Stimulated activated CD8-positive, alpha-beta memory T cell treated with anti-CD3 and anti-CD28 coated beads, Interleukin-7, amount 100 ng/mL, for 4 hours (primary cell): ENCODE results near the gene JMJD1C.
"Not testable (repeated sequence)": the region's sequence is repeated elsewhere in the genome, so short reads cannot be mapped to it uniquely, and the experiment has no call there.

Experiments used
- DNase-seq, 2 donors: peaks; one replicate each; pipeline ENCODE4 v3.0.0-alpha.2; 2020; ENCODE audit warnings: low read depth in 2 of 2

JMJD1C gene

DNA sequence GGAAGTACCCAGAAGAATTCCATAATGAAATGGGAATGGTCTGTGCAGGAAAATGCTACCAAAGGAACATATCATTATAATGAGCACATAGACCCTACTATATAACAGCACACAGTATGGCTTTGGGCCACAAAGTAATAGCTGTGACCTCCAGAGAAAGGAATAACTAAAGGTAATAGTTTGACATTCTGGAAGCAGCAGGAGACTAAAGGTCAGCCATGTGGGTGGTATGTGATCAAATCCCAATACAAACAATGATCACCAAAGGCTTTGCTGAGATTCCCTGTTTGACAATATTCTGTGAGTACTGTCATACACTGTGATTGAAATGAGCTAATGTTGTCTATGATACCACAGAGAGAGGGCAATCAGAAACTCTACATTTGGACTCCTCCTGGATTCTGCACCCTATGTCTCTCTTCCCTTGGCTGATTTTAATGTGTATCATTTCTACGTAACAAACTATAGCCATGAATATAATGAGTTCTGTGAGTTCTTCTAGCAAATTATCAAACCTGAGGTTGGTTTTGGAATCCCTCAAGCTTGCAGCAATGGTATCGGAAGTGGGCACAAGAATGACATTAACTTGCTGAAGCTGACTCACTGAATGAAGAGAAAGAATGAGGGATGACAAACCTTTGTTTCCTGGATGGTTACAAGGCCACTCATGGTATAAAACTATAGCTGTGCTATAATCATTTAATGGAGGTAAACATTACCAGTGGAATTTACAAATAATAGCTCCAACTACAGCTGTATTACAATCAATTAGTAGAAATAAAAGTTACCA is 99.6 kb downstream of the JMJD1C start:
- DNase-seq = no peak

DNA sequence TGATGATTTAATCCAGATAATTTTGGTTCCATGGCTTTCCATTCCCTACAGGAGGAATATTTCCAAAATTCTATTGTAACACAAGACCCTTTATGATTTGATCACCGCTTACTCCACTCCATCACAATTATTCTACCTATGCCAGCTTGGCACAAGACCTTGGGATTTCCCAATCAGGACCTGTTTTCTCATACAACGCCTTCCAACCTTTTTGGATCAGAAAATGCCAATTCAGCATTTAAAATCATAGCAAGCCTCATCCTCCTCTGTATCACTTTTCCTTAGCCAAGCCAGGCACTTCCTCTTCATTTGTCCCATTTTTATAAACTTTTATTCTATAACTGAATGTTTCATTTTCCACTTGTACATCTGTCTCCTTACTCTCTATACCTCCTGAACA is 100.9 kb downstream of the JMJD1C start:
- DNase-seq = no peak

DNA sequence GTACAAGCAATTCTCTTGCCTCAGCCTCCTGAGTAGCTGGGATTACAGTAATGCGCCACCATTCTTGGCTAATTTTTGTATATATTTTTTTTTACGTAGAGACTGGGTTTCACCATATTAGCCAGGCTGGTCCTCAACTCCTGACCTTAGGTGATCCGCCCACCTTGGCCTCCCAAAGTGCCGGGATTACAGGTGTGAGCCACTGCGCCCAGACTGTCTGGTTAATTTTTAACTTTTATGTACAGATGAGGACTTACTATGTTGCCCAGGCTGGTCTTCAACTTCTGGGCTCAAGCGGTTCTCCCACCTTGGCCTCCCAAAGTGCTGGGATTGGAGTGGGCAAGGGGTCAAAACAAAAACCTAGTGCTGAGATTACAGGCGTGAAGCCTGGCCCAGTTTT is 101.8 kb downstream of the JMJD1C start:
- DNase-seq = no peak

DNA sequence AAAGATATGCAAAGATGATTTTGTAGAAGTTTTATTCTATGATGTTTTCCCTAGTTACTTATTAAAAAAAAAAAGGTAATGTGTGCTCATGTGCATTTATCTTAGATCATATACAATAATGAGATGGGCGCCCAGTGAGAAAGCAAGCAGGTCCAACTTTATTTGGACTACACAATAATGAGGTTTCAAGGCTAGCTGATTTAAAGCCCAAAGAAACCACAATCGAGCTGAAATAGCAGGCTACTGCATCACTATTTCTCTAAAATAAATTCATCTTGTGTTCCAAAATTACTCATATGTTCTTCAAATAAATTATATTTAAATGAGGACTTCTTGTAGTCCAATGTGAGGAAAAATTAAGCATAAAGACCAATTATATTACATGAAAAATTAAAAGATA is 110.1 kb downstream of the JMJD1C start:
- no peak for DNase-seq

DNA sequence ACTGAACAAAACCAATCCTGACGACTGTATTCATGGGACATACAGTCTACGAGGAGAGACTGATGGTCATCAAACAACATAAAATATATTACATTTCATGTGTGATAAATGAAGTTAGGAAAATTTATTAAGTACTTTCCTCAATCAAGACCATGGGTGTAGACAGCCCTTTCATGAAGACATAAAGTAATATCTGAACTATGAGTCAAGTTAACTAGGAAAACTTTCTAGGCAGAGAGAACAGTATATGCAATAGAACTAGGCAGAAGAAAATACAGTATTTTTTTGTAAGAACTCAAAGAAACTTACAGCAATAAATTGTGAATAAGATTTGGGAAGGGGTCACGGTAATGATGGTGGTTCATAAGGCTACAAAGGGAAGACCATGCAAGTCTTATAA is 112.8 kb downstream of the JMJD1C start:
- no peak for DNase-seq

DNA sequence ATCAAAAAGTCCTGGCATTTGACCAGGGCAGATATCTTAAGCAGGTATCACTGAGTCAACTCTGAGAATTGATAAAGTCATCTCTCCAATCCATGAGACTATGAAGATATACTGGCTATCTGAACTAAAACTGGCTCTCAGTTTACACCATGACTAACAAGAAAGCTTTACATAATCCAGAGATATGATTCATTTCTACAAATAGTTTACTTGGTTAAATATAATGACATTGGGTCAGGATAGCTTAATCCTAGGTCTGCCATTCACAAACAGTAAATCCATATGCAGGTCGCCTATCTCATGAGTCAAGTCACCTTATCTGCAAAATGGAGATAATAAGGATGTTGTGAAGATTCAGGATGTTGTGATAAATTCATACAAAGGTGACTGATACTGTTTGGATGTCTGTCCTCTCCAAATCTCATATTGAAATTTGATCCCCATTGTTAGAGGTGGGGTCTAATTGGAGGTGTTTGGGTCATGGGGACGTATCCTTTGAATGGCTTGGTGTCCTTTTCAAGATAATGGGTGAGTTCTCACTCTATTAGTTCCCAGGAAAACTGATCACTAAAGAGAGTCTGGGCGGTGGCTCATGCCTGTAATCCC is 117.4 kb downstream of the JMJD1C start:
- DNase-seq = no peak

DNA sequence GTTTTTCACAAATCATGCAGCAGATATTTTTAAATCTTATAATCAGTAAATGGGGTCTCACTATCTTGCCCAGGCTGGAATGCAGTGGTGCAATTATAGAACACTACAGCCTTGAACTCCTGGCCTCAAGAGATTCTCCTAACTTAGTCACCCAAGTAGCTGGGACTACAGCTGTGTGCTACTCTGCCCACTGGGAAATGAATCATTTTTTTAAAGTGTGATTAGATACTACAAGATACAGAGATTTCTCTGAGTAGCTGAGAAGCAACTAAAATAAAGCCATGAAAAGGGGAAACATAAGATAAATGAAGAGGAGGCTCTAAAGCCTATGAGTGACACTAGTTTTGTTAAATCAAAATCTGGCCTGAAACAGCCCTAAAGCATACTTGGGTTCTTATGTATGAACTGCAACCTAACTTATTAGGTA is 119.7 kb downstream of the JMJD1C start:
- DNase-seq = no peak

DNA sequence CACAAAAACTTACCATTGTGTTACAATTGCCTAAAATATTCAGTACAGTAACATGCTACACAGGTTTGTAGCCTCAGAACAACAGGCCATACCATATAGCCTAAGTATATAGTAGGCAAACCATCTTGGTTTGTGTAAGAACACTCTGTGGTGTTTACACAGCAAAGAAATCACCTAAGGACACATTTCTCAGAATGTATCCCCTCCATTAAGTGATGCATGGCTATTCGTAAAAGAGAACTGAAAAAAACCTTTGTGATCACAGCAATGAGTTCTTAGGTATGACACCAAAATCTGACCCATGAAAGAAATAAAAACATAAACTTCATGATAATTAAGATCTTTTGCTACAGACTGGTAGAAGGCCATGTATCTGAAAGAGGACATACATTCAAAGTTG is 121.5 kb downstream of the JMJD1C start:
- DNase-seq = no peak

DNA sequence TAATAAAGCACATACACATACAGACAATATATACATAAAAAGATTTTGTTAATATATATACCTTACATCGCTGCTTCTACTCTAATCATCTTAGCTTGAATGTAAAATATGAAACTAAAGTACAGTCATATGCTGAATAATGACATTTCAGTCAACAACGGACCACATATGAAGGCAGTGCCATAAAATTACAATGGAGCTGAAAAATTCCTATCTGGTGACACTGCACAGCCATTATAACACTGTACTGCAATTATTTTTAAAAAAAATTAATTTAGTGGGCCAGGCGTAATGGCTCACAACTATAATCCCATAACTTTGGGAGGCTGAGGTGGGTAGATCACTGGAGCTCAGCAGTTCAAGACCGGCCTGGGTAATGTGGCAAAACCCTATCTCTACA is 122.3 kb downstream of the JMJD1C start:
- no peak for DNase-seq

DNA sequence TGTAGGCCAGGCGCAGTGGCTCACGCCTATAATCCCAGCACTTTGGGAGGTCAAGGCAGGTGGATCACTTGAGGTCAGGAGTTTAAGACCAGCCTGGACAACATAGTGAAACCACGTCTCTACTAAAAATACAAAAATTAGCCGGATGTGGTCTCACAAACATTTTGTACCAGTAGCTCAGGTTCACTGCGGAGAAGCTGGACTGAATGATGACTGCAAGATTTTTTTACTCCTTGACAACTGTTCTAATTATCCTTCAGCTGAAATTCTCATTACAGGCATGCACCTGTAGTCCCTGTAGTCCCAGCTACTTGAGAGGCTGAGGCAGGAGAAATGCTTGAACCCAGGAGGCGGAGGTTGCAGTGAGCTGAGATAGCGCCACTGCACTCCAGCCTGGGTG is 126.1 kb downstream of the JMJD1C start:
- DNase-seq = not testable (repeated sequence)

DNA sequence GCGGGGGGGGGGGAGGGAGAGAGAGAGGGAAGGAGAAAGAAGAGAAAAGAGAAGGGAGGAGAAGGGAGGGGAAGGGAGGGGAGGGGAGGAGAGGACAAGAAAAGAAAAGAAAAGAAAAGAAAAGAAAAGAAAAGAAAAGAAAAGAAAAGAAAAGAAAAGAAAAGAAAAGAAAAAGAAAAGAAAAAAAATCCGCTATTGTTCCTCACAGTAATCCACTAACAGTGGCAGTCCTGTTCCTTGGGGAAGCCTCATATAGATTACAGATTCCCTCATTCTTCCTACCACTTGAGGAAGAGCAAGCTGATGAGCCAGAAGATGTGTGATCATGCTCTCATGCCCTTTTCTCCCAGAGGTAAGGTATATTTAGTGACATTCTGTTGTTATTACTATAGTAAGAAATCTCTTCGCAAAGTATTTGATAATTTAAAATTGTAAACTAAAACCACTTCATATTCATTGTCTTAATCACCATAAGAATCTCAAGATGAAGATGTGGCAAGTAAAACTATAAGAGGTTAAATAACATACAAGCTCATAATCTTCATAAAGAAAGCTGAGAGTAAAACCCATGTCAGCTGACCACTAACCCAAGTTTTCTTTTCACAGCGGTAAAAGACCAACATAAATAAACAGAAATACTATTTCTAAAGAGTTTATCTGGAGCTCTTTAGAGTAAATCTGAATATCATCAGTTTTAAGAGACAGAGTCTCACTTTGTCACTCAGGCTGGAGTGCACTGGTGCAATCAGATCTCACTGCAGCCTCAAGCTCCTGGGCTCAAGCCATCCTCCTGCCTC is 128.1 kb downstream of the JMJD1C start:
- no peak for DNase-seq

DNA sequence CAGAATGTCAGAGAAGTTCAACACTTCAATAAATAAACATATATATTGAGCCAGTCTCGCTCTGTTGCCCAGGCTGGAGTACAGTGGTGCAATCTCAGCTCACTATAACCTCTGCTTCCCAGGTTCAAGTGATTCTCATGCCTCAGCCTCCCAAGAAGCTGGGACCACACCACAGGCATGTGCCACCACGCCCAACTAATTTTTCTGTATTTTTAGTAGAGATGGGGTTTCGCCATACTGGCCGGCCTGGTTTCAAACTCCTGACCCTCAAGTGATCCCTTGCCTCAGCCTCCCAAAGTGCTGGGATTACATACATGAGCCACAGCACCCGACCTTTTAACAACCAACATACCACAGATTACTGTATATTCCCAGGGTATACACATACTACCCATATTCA is 134.2 kb downstream of the JMJD1C start:
- DNase-seq = no peak

DNA sequence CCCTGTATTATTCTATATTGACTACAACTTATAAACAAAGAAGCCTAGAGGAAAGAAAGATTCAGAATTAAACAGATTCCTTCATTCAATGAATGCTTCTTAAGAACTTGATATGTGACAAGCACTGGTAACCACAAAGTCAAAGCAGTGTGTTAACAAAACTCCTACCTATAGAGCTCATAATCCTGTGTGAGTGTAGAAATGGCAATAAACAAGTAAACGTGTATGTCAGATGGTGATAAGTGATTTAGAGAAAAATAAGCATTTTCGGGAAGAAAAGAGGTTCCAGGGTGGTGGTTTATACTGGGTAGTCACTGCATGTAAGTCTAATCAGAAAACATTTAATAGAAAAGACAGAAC is 141.3 kb downstream of the JMJD1C start:
- DNase-seq = no peak

DNA sequence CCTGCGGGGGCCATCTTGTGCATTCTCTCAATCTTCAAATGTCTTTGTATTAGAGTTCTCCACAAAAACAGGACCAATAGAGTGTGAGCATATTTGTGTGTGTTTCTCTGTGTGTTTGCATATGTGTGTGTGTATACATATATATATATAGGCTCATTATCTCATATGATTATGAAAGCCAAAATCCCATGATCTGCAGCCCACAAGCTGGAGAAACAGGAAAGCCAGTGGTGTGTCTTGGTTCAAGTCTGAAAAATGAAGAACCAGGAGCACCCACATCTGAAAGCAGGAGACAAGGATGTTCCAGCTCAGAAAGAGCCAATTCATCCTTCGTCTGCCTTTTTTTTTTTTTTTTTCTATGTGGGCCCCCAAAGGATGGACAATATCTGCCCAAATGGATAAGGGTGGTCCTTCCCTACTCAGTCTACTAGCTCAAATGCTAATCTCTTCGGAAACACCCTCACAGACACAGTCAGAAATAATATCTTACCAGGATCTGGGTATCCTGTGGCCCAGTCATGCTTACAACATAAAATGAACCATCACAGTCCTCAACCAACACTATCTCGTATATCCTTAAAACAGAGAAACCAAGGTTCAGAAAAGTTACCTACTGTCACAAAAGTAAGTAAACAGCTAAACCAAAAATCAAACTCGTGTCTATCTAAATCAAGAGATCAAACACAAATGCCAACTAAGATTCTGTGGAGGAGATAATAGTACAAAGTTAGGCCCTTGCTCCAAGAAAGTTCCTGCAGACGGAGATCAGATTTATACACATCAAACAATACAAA is 141.9 kb downstream of the JMJD1C start:
- no peak for DNase-seq

DNA sequence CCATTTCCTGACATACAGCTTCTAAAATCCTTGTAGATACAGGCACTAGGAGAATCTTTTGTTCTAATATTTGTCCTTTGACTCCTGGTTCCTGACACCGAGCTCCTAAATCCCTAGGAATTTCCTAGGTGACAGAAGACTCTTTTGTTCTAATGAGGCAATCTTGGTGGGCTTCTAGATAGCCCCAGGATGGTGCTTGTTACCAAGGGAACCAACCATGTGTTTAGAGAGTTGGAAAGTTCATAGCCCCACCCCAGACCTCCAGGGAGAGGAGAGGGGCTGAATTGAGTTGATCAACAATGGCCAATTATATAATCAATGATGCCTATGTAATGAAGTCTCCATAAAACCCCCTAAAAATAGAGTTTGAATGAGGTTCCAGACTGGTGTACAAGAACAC is 145.1 kb downstream of the JMJD1C start:
- no peak for DNase-seq

DNA sequence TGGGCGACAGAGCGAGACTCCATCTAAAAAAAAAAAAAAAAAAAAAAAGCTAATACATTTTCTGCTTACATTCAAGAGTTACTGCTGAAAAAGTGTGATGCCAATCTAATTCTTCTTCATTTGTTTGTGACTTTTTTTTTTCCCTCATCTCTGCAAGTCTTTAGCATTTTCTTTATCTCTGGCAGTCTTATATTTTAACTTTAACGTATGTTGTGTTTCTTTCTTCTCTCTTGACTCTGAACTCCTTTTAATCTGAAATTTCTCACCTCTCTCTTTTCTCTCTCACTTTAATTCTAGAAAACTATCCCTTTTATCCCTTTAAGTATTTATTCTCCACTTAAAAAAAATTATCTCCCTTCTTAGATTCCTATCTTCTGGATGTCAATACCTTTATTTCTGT is 146.5 kb downstream of the JMJD1C start:
- no peak for DNase-seq

DNA sequence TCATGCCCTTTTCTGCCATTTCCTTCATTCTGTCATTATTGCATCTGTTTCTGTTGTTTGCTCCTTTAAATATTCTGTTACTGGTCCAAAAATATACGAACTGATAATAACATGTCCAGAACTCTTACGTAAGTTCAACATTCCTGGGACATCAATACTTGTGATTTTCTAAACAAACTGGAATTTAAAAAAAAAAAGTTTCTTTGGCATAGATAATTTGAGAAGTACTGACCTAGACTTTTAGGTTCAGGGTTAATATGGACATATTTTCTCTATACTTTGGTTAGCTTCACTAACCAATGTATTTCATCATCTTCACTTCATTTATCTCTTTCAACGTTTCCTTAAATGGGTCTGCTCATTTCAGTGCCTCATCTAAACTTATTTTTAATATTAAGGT is 147.3 kb downstream of the JMJD1C start:
- DNase-seq = no peak

DNA sequence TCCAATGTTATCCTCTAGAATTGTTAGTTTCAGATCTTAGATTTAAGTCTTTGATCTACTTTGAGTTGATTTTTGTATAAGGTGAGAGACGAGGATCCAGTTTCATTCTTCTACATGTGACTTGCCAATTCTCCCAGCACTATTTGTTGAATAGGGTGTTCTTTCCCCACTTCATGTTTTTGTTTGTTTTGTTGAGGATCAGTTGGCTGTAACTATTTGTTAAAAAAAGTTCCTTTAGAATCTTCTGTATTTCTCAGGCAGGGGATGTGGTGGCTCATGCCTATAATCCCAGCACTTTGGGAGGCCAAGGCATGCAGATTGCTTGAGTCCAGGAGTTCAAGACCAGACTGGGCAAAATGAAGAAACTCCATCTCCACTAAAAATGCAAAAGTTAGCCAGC is 151.8 kb downstream of the JMJD1C start:
- no peak for DNase-seq

DNA sequence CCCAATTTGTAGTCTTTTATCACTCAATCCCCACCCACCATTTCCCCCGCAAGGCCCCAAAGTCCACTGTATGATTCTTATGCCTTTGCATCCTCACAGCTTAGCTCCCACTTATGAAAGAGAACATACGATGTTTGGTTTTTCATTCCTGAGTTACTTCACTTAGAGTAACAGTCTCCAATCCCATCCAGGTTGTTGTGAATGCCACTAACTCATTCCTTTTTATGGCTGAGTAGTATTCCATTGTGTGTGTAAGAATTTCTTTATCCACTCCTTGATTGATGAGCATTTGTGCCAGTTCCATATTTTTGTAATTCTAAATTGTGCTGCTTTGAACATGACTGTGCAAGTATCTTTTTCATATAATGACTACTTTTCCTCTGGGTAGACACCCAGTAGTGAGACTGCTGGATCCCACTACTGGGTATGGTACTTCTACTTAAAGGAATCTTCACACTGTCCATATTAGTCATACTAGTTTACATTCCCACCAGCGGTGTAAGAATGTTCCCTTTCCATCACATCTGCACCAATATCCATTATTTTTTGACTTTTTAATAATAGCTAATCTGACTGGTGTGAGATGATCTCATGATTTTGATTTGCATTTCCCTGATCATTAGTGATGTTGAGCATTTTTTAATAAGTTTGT is 152.6 kb downstream of the JMJD1C start:
- no peak for DNase-seq

DNA sequence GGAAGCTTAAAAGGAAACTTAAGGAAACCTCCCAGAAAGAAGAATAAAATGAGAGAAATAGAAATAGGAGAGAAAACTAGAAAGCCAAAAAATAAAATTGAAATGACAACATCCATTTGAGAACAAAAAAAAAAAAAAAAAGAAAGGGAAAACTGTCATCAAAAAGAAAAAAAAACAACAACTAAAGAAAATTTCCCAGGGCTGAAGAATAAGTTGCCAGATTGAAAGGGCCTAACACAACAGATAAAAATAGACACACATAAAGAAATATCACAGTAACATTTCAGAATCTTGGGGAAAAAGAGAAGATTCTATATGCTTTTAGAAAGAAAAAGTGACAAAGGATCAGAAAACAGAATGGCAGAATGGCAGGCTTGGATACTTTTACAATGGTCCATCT is 157.1 kb downstream of the JMJD1C start:
- DNase-seq = no peak

DNA sequence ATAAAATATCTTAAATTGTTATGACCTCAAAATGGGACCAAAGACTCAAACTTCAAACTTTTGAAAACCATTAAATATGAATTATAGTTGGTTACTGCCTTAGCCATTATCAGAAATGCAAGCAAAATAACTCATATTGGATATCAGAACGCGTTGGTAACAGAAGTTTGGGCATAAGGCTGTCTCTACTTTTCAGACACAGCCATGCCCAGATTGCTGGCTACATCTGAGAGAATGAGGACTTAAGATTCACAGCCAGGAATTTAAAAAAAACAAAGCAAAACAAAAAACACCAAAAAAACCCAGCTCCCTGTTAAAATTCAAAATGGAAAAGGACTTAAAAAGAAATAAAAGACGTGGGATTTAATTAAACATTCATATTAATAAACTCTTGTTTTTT is 161.6 kb downstream of the JMJD1C start:
- DNase-seq = no peak

DNA sequence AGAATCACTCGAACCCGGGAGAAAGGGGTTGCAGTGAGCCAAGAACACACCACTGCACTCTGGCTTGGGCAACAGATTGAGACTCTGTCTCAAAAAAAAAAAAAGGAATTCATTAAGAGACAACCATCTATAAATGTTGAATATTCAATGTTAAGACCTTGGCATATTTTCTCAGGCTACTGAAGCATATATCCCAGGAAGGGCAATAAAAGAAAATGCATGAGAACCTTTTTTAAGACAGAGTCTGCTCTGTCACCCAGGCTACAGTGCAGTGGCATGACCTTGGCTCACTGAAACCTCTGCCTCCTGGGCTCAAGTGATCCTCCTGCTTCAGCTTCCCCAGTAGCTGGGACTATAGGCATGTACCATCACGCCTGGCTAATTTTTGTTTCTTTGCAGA is 165.0 kb downstream of the JMJD1C start:
- no peak for DNase-seq
